ENCODE data around the gene PEAR1. TPM values are rescaled to one million over a fixed set of nuclear protein-coding genes. Genes with fewer than 3 reads are reported as not detected.

PEAR1 gene
- total and polyA plus RNA-seq, 2 of the 8 experiments (the other 6 are each of a cell fraction or from before 2014, with no cell fraction given), result 0.63 to 0.71 TPM

- H3K27me3 ChIP-seq (replicated peaks in 1 of 4; ENCODE audit: control insufficient read depth in 3 of 4, extremely low read depth in 1 of 4, insufficient read depth in 3 of 4, low read length in 3 of 4), result peaks cover 28 to 51% (median 44%) of the 10 kb centered on the region in 4 experiments
- FAIRE-seq, result no peak
- WGBS, 2 experiments (ENCODE audit: extremely low coverage in 1 of 2, insufficient coverage in 1 of 2, insufficient read length in 1 of 2, insufficient replicate concordance in 2 of 2, low coverage in 1 of 2, low lambda C conversion rate in 2 of 2, missing lambda C conversion rate in 1 of 2), result 56% methylated on average over 9 of the region's 9 CpGs; no CpG with 5 or more reads in 1 of the 2 experiments
These were observed 28.3 kb upstream of the PEAR1 start for GRCh38 chr1:156865258-156865657.

More at GRCh38 chr1:156865258-156865657, 28.3 kb upstream of the PEAR1 start:
- no peak overlapping the region for H3K4me3 ChIP-seq (ENCODE audit: extremely low read depth in 1 of 4, insufficient read depth in 2 of 4, low read depth in 3 of 4, low read length in 4 of 4)
- H2AFZ ChIP-seq (ENCODE audit: low read length), result no peak overlapping the region
- no peak overlapping the region for H3K14ac ChIP-seq (ENCODE audit: insufficient read length)
- H3K36me3 ChIP-seq (ENCODE audit: control insufficient read depth in 2 of 4, insufficient read depth in 4 of 4, low read length in 3 of 4), result peaks cover 0 to 2% (median 0%) of the 10 kb centered on the region in 4 experiments; a peak in 1 of 8 replicates
- H4K20me1 ChIP-seq (replicated peaks in 1 of 2; ENCODE audit: control insufficient read depth in 1 of 2, insufficient read depth in 2 of 2, low read length in 2 of 2), result peaks cover 1 to 7% of the 10 kb centered on the region in 2 experiments
- peaks cover 0 to 14% (median 10%) of the 10 kb centered on the region in 4 experiments; a peak in 5 of 7 replicates for H3K4me1 ChIP-seq (replicated peaks in 1 of 4; ENCODE audit: control insufficient read depth in 3 of 4, insufficient read depth in 4 of 4, low read length in 3 of 4)
- H2BK15ac ChIP-seq (ENCODE audit: low read length), result no peak overlapping the region; the same call in 1 of the 2 replicates
- H3K56ac ChIP-seq (replicated peaks; ENCODE audit: insufficient read length, low read depth, low read length), result no peak overlapping the region
- H3K27ac ChIP-seq (ENCODE audit: low read depth, low read length), result no peak overlapping the region
- TF ChIP-seq TEAD4 (IDR thresholded peaks at IDR 0.05; ENCODE audit: low read depth, low read length) (no peak), TCF12 (IDR thresholded peaks at IDR 0.05; ENCODE audit: low read depth, low read length) (no peak), SP1 (IDR thresholded peaks at IDR 0.05; ENCODE audit: low read depth, low read length) (no peak)
- no peak overlapping the region for H3K23ac ChIP-seq (ENCODE audit: insufficient read length)
- no peak overlapping the region for H2BK20ac ChIP-seq (ENCODE audit: low read length)
- CTCF ChIA-PET (ENCODE audit: partially characterized antibody), result interaction anchor here (1.0 to 25.2 kb wide), 8 partner anchors 16 to 183 kb away, joined by 3 to 719 read pairs (median 18); partner anchors contain the start of genes LRRC71 and PEAR1
- no peak overlapping the region for H2AK5ac ChIP-seq (ENCODE audit: low read depth, low read length)
- no peak overlapping the region for H4K91ac ChIP-seq (replicated peaks; ENCODE audit: insufficient read length, low read length)
- H3K9me3 ChIP-seq (ENCODE audit: insufficient read depth in 2 of 2, low read depth in 1 of 2, low read length in 1 of 2), result no peaks in the 10 kb centered on the region
- H3K4me2 ChIP-seq (ENCODE audit: insufficient read depth in 1 of 2, low read depth in 2 of 2, low read length in 2 of 2), result no peak overlapping the region
- no peak overlapping the region for H4K8ac ChIP-seq (ENCODE audit: extremely low read depth, insufficient read depth, low read length)
- H2BK5ac ChIP-seq (ENCODE audit: low read depth, low read length), result no peak overlapping the region
- H4K5ac ChIP-seq (ENCODE audit: insufficient read length, low read depth, low read length), result no peak overlapping the region
- H3K18ac ChIP-seq (ENCODE audit: extremely low read depth, low read length), result no peak overlapping the region
- H3K79me1 ChIP-seq (ENCODE audit: low read depth, low read length), result no peaks in the 10 kb centered on the region
- H3K4ac ChIP-seq (replicated peaks; ENCODE audit: insufficient read length, low read depth, low read length), result no peak overlapping the region
- H3K79me2 ChIP-seq (ENCODE audit: control insufficient read depth in 1 of 2, insufficient read depth in 2 of 2, low read length in 2 of 2), result no peaks in the 10 kb centered on the region
- no peak overlapping the region for H3K9ac ChIP-seq (replicated peaks in 1 of 4; ENCODE audit: extremely low read depth in 1 of 4, low read depth in 3 of 4, low read length in 3 of 4)
- POLR2A ChIA-PET (ENCODE audit: partially characterized antibody), result interaction anchor here (1.1 to 1.4 kb wide), 2 partner anchors 9 to 11 kb away, joined by 3 read pairs; no protein-coding TSS in a partner anchor
- peaks cover 7% of the 10 kb centered on the region; the same call in 1 of the 2 replicates for H3K23me2 ChIP-seq (ENCODE audit: low read depth, low read length)
- no peak for DNase-seq (ENCODE audit: low read depth in 1 of 2, low spot score in 2 of 2)
- no peak overlapping the region for H2BK120ac ChIP-seq (replicated peaks; ENCODE audit: low read depth, low read length)
- H2BK12ac ChIP-seq (ENCODE audit: low read depth, low read length), result no peak overlapping the region
